ENCODE results near the gene MRPL14. TPM values are rescaled to one million over a fixed set of nuclear protein-coding genes. Genes with fewer than 3 reads are reported as not detected.
A peak's percentile ranks its signal among the peaks of the same experiment; 100 is the strongest.

MRPL14 gene
- total and polyA plus RNA-seq, 9 of the 15 experiments (the other 6 are each of a cell fraction or from before 2014, with no cell fraction given) = 126 to 424 (median 165) TPM

GRCh38 chr6:44133981-44134711 lies 6.9 kb upstream of the MRPL14 start (continued):
- TF ChIP-seq SFPQ (IDR thresholded peaks at IDR 0.05; ENCODE audit: low read depth, low read length) (no peak), ZFP1 (CRISPR knock-in tag; IDR thresholded peaks at IDR 0.05) (no peak), CTBP1 (IDR thresholded peaks at IDR 0.05; ENCODE audit: borderline replicate concordance) (no peak; the same call in 1 of the 2 replicates), MEIS2 (IDR thresholded peaks at IDR 0.05; ENCODE audit: partially characterized antibody) (peak; percentile 88), ZFP36 (IDR thresholded peaks at IDR 0.05; ENCODE audit: low read depth, low read length, partially characterized antibody) (peak; percentile 10), ZBTB5 (IDR thresholded peaks at IDR 0.05) (no peak), DDX20 (tag; IDR thresholded peaks at IDR 0.05; ENCODE audit: low read depth) (no peak), SREBF2 (CRISPR knock-in tag; IDR thresholded peaks at IDR 0.05) (no peak), ATF1 (CRISPR knock-in tag; IDR thresholded peaks at IDR 0.05) (no peak), ATF1 (tag; IDR thresholded peaks at IDR 0.05) (no peak; the same call in 1 of the 2 replicates), ZNF589 (CRISPR knock-in tag; IDR thresholded peaks at IDR 0.05; ENCODE audit: low read depth) (peak; percentile 52; the same call in 1 of the 2 replicates), HLTF (IDR thresholded peaks at IDR 0.05) (no peak), ATF3 (IDR thresholded peaks at IDR 0.05) (peak; percentile 63), ATF3 (CRISPR knock-in tag; conservative IDR thresholded peaks at IDR 0.05) (no peak), ATF7 (IDR thresholded peaks at IDR 0.05) (no peak), PRDM10 (IDR thresholded peaks at IDR 0.05; ENCODE audit: partially characterized antibody) (peak; percentile 56), POLR3A (IDR thresholded peaks at IDR 0.05; ENCODE audit: borderline replicate concordance, extremely low read depth, insufficient read depth, insufficient read length) (no peak), ZNF12 (CRISPR knock-in tag; IDR thresholded peaks at IDR 0.05) (no peak), CBX3 (IDR thresholded peaks at IDR 0.05; ENCODE audit: borderline replicate concordance in 1 of 2, low read length in 2 of 2) (no peak), POLR2AphosphoS5 (IDR thresholded peaks at IDR 0.05; ENCODE audit: control insufficient read depth, insufficient read depth, low read depth, low read length) (peak; percentile 84)

All from K562 (cell line).